Stimulated activated CD4-positive, alpha-beta T cell treated with anti-CD3 and anti-CD28 coated beads, TNF-alpha, amount 100 ng/mL, for 48 hours (primary cell): ENCODE data around the gene IGF2.

ENCODE experiments used
- DNase-seq, 3 donors: peaks; one replicate each; pipeline ENCODE4 v3.0.0-alpha.2; 2020; ENCODE audit warnings: low read depth in 3 of 3

The IGF2 gene

GRCh38 chr11:2122907-2123627, 16.1 kb downstream of the IGF2 start:
- DNase-seq: no peak

GRCh38 chr11:2122222-2122906, 16.8 kb downstream of the IGF2 start:
- no peak for DNase-seq

GRCh38 chr11:2121227-2122130, 17.7 kb downstream of the IGF2 start:
- DNase-seq: no peak

DNA sequence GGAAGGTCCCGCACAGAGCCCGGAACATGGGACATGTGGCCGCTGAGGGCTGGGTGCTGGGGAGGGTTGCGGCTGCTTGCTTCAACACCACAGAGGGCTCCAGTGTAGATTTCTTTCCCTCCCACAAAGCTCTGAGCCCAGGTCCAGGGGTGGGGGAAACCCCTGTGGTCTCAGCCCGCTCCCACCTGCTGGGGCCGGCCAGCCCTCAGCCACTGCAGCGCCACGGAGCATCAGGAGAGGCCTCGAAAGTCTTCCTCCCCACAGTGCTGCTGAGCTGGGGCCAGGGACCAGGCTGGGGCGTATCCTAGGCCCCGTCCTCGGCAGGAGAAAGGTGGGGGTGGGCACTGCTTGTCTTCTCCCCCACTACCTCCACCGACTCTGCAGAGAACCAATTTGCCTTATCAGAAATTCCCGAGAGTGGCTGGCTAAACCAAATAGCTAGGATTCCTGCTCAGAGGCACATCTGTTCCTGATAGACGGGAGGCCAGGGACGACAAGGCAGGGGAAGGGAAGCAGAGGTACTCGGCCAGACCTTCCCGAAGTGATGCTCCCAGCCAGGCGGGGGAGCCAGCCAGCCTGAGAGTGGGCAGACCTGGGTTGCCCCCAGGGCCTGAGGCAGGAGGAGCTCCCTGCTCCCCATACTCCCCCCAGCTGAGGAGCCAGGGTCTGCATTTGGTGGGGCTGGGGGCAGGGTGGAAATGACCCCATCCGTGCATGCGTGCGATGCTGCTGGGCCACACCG, 18.7 kb downstream of the IGF2 start:
- no peak for DNase-seq

DNA sequence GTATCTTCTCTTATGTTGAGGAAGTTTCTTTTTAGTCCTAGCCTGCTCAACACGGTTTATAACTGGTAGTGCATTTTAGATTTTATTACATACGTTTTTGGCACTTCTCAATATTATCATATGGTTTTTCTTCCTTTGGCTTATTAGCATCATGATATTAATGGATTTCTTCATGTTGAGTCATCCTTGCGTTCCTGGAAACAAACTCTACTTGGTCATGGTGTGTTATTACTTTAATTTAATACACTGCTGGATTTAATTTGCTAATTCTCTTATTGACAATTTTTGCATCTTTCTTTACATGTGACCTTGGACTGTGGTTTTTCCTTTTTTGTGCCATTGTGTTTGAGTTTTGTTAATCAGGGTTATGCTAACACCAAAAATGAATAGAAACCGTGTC, 20.5 kb downstream of the IGF2 start:
- no peak for DNase-seq

GRCh38 chr11:2116680-2117079, 22.5 kb downstream of the IGF2 start:
- DNase-seq: no peak

DNA sequence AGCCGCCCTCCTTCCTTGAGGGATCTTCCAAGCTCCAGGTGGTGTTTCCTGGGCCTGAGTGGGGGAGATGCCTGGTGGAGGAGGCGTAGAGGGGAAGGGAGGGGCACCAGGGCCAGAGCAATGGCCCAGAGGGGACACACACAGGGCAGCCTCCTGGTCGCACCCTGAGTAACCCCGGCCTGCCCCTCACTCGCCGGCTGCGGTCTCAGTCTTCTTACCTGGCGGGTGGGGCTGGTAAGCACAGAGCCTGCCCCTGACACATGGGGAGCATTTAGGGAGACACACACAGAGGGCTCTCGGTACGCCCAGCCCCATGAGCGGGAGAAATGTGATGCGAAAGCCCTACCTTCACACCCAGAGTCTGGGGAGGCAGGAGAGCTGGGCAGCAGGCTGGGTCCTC, 23.9 kb downstream of the IGF2 start:
- no peak for DNase-seq

- DNase-seq: no peak
Measured at GRCh38 chr11:2114430-2115241, 24.6 kb downstream of the IGF2 start.

- no peak for DNase-seq
Measured at GRCh38 chr11:2113776-2114175, 25.4 kb downstream of the IGF2 start.

GRCh38 chr11:2110521-2110920, 28.7 kb downstream of the IGF2 start:
- no peak for DNase-seq

DNA sequence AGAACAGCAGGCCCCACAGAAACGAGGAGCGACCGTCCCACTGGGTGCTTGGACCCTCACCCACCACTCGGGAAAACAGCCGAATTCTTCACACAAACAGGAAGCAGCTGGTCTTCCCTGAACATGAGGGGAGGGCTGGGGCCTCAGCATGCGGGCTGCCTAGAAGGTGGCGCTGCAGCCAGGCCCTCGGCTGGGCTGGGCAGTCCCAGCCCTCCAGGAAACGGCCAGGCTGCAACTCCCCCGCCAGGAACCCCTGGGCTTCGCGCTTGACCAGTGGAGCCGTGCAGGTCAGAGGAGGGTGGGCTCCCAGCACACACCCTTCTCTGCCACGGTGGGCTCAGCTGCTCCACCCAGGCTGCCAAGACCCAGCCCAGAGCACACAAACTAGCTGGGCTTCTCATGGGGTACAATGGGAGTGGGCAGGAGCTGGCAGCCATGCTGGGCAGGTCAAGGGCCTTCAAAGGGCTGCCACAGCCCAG, 29.6 kb downstream of the IGF2 start:
- DNase-seq: no peak

DNA sequence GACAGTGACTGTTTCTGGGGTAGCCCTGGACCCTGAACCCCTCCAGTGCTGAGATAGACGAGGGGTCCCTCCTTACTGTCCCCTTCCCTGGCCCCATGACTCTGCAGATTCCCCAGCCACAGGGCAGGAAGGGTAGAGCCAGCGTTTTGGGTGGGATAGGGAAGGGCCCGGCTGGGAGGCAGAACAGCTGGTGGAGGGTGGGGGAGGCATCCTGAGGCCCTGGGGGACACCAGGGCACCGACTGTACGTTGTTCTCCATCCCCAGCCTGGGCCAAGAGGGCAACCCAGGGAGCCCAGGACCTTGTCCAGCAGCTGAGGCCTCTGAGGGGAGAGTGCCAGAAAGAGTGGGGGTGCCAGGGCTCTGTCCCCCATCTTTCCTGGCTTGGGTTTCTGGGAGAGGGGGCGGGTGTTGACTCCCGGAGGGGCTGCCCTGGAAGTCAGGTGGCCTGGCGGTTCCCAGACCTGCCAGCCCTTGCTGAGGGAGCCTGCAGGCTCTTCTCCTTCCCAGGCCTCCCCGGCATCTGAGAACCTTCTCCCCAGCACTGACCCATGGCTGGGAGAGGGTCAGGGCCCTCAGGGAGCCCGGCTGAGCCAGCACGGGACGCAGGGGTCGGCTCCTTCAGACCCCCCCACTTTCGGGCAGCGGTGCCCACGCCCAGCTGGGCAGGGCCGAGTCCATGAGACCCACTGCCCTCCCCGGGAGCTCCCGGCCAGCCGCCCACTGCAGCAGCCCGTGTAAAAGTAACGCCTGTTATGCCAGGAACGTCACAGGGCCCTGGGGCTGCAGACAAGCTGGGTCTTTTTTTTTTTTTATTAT, 30.3 kb downstream of the IGF2 start:
- DNase-seq: no peak

GRCh38 chr11:2107941-2108630, 31.1 kb downstream of the IGF2 start:
- no peak for DNase-seq

GRCh38 chr11:2107521-2107920, 31.7 kb downstream of the IGF2 start:
- no peak for DNase-seq

GRCh38 chr11:2106583-2107209, 32.5 kb downstream of the IGF2 start:
- no peak for DNase-seq

GRCh38 chr11:2105511-2105910, 33.7 kb downstream of the IGF2 start:
- no peak for DNase-seq

DNA sequence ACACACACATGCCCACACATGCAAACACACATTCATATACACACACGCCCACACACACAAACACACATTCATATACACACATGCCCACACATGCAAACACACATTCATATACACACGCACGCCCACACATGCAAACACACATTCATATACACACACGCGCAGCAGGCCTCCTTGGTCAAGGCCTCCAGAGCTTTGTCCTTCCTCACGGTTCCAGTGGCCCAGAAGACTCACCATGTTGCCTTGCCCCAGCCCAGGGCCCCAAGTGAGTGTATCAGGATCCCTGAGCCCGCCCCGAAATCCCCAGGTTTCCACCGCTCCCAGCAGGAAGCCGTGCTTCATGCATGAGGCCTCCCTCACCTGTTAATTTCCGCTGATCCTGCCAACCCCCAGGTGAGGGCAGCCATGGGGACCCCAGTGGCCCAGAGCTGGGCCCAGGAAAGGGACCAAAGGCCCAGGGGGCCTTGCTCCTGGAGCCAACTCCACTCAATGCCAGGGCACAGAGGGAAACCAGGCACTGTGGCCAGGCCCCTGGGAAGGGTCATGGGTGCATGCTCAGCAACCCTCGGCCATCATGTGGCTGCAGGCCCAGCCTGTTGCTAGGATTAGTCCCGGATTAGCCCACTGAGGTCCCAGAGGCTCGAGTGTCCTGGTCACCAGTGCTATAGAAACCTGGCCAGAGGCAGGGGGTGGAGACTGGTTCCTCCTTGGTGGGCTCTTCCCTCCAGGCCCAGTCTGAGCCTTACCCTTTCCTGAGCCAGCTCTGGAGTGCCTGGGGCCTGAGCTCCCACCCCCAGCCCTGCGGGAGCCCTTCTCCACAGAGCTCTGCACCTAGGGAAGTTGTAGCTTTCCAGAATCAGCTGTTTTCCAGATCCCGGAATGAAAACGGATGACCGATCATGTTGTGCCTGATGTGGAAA, 34.4 kb downstream of the IGF2 start:
- no peak for DNase-seq
